OCI-LY7 (cell line): ENCODE results near the gene CUX1. TPM values are rescaled to one million over a fixed set of nuclear protein-coding genes. Genes with fewer than 3 reads are reported as not detected.

Source experiments
- BruUV-seq: library from RNA; stranded (reverse); fragments of 400-500 nt; replicated peaks from 2 replicates; lab custom pipeline; 2021; lab: Mats Ljungman, UMichigan
- CTCF ChIA-PET: fragments of 300-600 bp; sonication (Branson Sonifier 250); formaldehyde crosslinking; loops from one replicate; lab custom pipeline; 2022; ENCODE audit warnings: antibody characterized with exemption; ENCODE audit not compliant: unreplicated experiment; lab: Charles Lee
- POLR2A ChIA-PET: fragments of 300-600 bp; sonication (Branson Sonifier 250); formaldehyde crosslinking; loops from one replicate; lab custom pipeline; 2022; ENCODE audit warnings: antibody characterized with exemption; lab: Charles Lee
- DNase-seq: peaks from one replicate; pipeline ENCODE4 v3.0.0-alpha.2; 2015; ENCODE audit warnings: low spot score
- H2AFZ ChIP-seq: fragments of 200-600 bp; sonication (generic), shearing (Covaris generic); 2 replicates; pipeline ENCODE4 v1.6.1; 2014; ENCODE audit warnings: mild to moderate bottlenecking, antibody characterized with exemption, low read length, moderate library complexity
- H3K27ac ChIP-seq: fragments of 200-600 bp; sonication (generic); 2 replicates; pipeline ENCODE4 v1.5.1; 2014; ENCODE audit warnings: mixed run types, low read depth, mild to moderate bottlenecking, moderate library complexity, low read length, inconsistent platforms; ENCODE audit not compliant: poor library complexity, severe bottlenecking
- H3K36me3 ChIP-seq: fragments of 200-600 bp; sonication (generic); 2 replicates; pipeline ENCODE4 v1.6.1; 2014; ENCODE audit warnings: mild to moderate bottlenecking, antibody characterized with exemption, low read length, moderate library complexity, mixed read lengths; ENCODE audit not compliant: insufficient read depth
- H3K4me1 ChIP-seq: fragments of 200-600 bp; sonication (generic); 2 replicates; pipeline ENCODE4 v1.5.1; 2014; ENCODE audit warnings: mild to moderate bottlenecking, low read length; ENCODE audit not compliant: insufficient read depth, poor library complexity, severe bottlenecking
- H3K4me2 ChIP-seq: fragments of 200-600 bp; sonication (generic); 2 replicates; pipeline ENCODE4 v1.6.1; 2014; ENCODE audit warnings: mild to moderate bottlenecking, low read length
- H3K4me3 ChIP-seq: fragments of 200-600 bp; sonication (generic); 2 replicates; pipeline ENCODE4 v1.5.1; 2014; ENCODE audit warnings: mild to moderate bottlenecking, low read depth, low read length; ENCODE audit not compliant: poor library complexity, severe bottlenecking
- H3K79me2 ChIP-seq: fragments of 200-600 bp; sonication (generic); 2 replicates; pipeline ENCODE4 v1.6.1; 2016; ENCODE audit warnings: low read depth, mild to moderate bottlenecking, low read length, moderate library complexity, mixed read lengths; ENCODE audit not compliant: insufficient read depth
- H3K9me2 ChIP-seq: fragments of 200-600 bp; sonication (generic); 2 replicates; pipeline ENCODE4 v1.6.1; 2016; ENCODE audit warnings: mild to moderate bottlenecking, low read length, mixed read lengths; ENCODE audit not compliant: insufficient read depth
- H3K9me3 ChIP-seq: fragments of 200-600 bp; sonication (generic); 2 replicates; pipeline ENCODE4 v1.6.1; 2014; ENCODE audit warnings: mild to moderate bottlenecking, mixed run types, low read length, mixed read lengths
- H4K20me1 ChIP-seq: fragments of 200-600 bp; sonication (generic); 2 replicates; pipeline ENCODE4 v1.6.1; 2014; ENCODE audit warnings: mild to moderate bottlenecking, antibody characterized with exemption, low read length, moderate library complexity, mixed read lengths; ENCODE audit not compliant: insufficient read depth
- CTCF ChIP-seq: fragments of 200-600 bp; sonication (generic); conservative IDR thresholded peaks from 2 replicates; pipeline ENCODE4 v1.5.1; 2014; ENCODE audit warnings: mild to moderate bottlenecking, antibody characterized with exemption, low read length, moderate library complexity, mixed read lengths
- EZH2phosphoT487 ChIP-seq: fragments of 200-600 bp; sonication (generic); IDR thresholded peaks from 2 replicates; pipeline ENCODE4 v1.6.1; 2018; ENCODE audit warnings: low read depth, borderline replicate concordance, mild to moderate bottlenecking, mixed run types, antibody characterized with exemption, low read length, moderate library complexity, mixed read lengths
- intact Hi-C: fragments of 100-400 bp; cut with micrococcal nuclease; formaldehyde crosslinking; loops from one replicate; pipeline ENCODE4 v1.10.0; 2022; ENCODE audit not compliant: unreplicated experiment
- total RNA-seq, 2 experiments: library from RNA; depleted of rRNA in 1 of 2; stranded (reverse); fragments of >200 nt in 1 of 2; shearing (Covaris generic) in 1 of 2; gene quantifications; 2 replicates each; pipeline ENCODE4 v1.2.3, GENCODE V29; 2014 to 2022

The CUX1 gene
- total RNA-seq, 2 experiments from 2014 or later: 143 to 199 TPM

GRCh38 chr7:102169651-102170392, 352.4 kb downstream of the CUX1 start:
- H3K4me1 ChIP-seq: no peaks in the 10 kb centered on the region
- H2AFZ ChIP-seq: no peak overlapping the region
- no peaks in the 10 kb centered on the region for H4K20me1 ChIP-seq
- ChIA-PET POLR2A (interaction anchor here (0.6 kb wide), 1 partner anchor 22 kb away, joined by 5 read pairs; no protein-coding TSS in a partner anchor), CTCF (no interaction called here)
- peaks cover 91% of the 10 kb centered on the region for H3K36me3 ChIP-seq
- H3K4me2 ChIP-seq: no peak overlapping the region
- no TSS peak for BruUV-seq
- H3K9me3 ChIP-seq: no peaks in the 10 kb centered on the region
- intact Hi-C loops: no loop called here
- no peak overlapping the region for H3K4me3 ChIP-seq
- no peaks in the 10 kb centered on the region for H3K79me2 ChIP-seq
- no peaks in the 10 kb centered on the region for H3K9me2 ChIP-seq
- DNase-seq: no peak
- TF ChIP-seq EZH2phosphoT487 (no peak), CTCF (no peak)
- no peak overlapping the region for H3K27ac ChIP-seq

GRCh38 chr7:102170393-102170970, 353.1 kb downstream of the CUX1 start:
- Histone ChIP-seq H3K9me2 (no peaks in the 10 kb centered on the region), H3K9me3 (no peaks in the 10 kb centered on the region), H3K4me2 (no peak overlapping the region), H4K20me1 (no peaks in the 10 kb centered on the region), H2AFZ (no peak overlapping the region), H3K79me2 (no peaks in the 10 kb centered on the region), H3K36me3 (peaks cover 91% of the 10 kb centered on the region), H3K4me3 (no peak overlapping the region), H3K27ac (no peak overlapping the region), H3K4me1 (no peaks in the 10 kb centered on the region)
- TF ChIP-seq EZH2phosphoT487 (no peak), CTCF (no peak)
- intact Hi-C loops: no loop called here
- DNase-seq: no peak
- ChIA-PET POLR2A (interaction anchor here (0.6 to 0.7 kb wide), 5 partner anchors 21 to 603 kb away, joined by 3 to 5 read pairs (median 3); no protein-coding TSS in a partner anchor), CTCF (no interaction called here)
- BruUV-seq: no TSS peak

- TF ChIP-seq CTCF: no peak
- no peak for TF ChIP-seq EZH2phosphoT487
- peaks cover 94% of the 10 kb centered on the region for H3K36me3 ChIP-seq
- H3K4me1 ChIP-seq: no peaks in the 10 kb centered on the region
- DNase-seq: no peak
- no peaks in the 10 kb centered on the region for H3K9me2 ChIP-seq
- CTCF ChIA-PET: no interaction called here
- H2AFZ ChIP-seq: no peak overlapping the region
- intact Hi-C loops: no loop called here
- BruUV-seq: no TSS peak
- H3K9me3 ChIP-seq: no peaks in the 10 kb centered on the region
- H3K4me2 ChIP-seq: no peak overlapping the region
- no peaks in the 10 kb centered on the region for H3K79me2 ChIP-seq
- no peak overlapping the region for H3K4me3 ChIP-seq
- POLR2A ChIA-PET: no interaction called here
- H4K20me1 ChIP-seq: no peaks in the 10 kb centered on the region
- no peak overlapping the region for H3K27ac ChIP-seq
Observed at GRCh38 chr7:102173669-102174068, 356.2 kb downstream of the CUX1 start.
